HG03432 (cell line): Measurements from ENCODE around the gene NDUFS8.

Source experiments
- ATAC-seq: cut with Tn5 transposase; IDR thresholded peaks from one replicate; pipeline ENCODE4 v1.9.1; 2021; ENCODE audit warnings: mild to moderate bottlenecking, moderate library complexity; ENCODE audit not compliant: unreplicated experiment

NDUFS8 gene

GRCh38 chr11:68048681-68049508 is 18.4 kb downstream of the NDUFS8 start:
- ATAC-seq = no peak

GRCh38 chr11:68049509-68050370 is 19.3 kb downstream of the NDUFS8 start:
- no peak for ATAC-seq

- no peak for ATAC-seq
Observed at GRCh38 chr11:68050371-68050841, 19.9 kb downstream of the NDUFS8 start.

GRCh38 chr11:68051191-68052136 is 21.0 kb downstream of the NDUFS8 start:
- ATAC-seq = no peak

- ATAC-seq = no peak
Observed at GRCh38 chr11:68052137-68052873, 21.8 kb downstream of the NDUFS8 start.

- no peak for ATAC-seq
Observed at GRCh38 chr11:68053117-68053516, 22.6 kb downstream of the NDUFS8 start.

GRCh38 chr11:68053981-68054812 is 23.7 kb downstream of the NDUFS8 start:
- no peak for ATAC-seq

- ATAC-seq = no peak
Observed at GRCh38 chr11:68056317-68057285, 26.1 kb downstream of the NDUFS8 start.

- no peak for ATAC-seq
Observed at GRCh38 chr11:68057807-68058206, 27.3 kb downstream of the NDUFS8 start.

- no peak for ATAC-seq
Observed at GRCh38 chr11:68061508-68061907, 31.0 kb downstream of the NDUFS8 start.

- ATAC-seq = no peak
Observed at GRCh38 chr11:68064926-68065325, 34.4 kb downstream of the NDUFS8 start.

- ATAC-seq = no peak
Observed at GRCh38 chr11:68065841-68066240, 35.4 kb downstream of the NDUFS8 start.

- ATAC-seq = no peak
Observed at GRCh38 chr11:68066742-68067141, 36.3 kb downstream of the NDUFS8 start.

- ATAC-seq = no peak
Observed at GRCh38 chr11:68067991-68068390, 37.5 kb downstream of the NDUFS8 start.

GRCh38 chr11:68071281-68072048 is 41.0 kb downstream of the NDUFS8 start:
- no peak for ATAC-seq

GRCh38 chr11:68074584-68075352 is 44.3 kb downstream of the NDUFS8 start:
- ATAC-seq = no peak
